GM12864 (cell line): ENCODE measurements around the gene HSPA12B.

Experiments
- DNase-seq: peaks from one replicate; pipeline ENCODE4 v3.0.0-alpha.2; 2011; ENCODE audit warnings: low read depth
- H3K4me3 ChIP-seq: 2 replicates; pipeline ENCODE4 v1.5.1; 2011; ENCODE audit warnings: mild to moderate bottlenecking, low read depth, low read length, control low read depth
- CTCF ChIP-seq: IDR thresholded peaks from 2 replicates; pipeline ENCODE4 v1.5.1; 2011; ENCODE audit warnings: low read depth, mild to moderate bottlenecking, moderate library complexity, low read length, control low read depth, inconsistent platforms; ENCODE audit errors: missing control alignments

Gene HSPA12B

GRCh38 chr20:3720626-3721025 lies 11.9 kb upstream of the HSPA12B start:
- DNase-seq, result no peak
- TF ChIP-seq CTCF, result no peak

GRCh38 chr20:3721912-3722311 lies 10.6 kb upstream of the HSPA12B start:
- no peak overlapping the region for H3K4me3 ChIP-seq
- no peak for DNase-seq
- TF ChIP-seq CTCF, result no peak

More at GRCh38 chr20:3720626-3721025, 11.9 kb upstream of the HSPA12B start:
- no peak overlapping the region for H3K4me3 ChIP-seq

GRCh38 chr20:3723284-3723683 lies 9.2 kb upstream of the HSPA12B start:
- TF ChIP-seq CTCF, result no peak
- no peak for DNase-seq
- no peak overlapping the region for H3K4me3 ChIP-seq

- no peak for DNase-seq
- TF ChIP-seq CTCF, result no peak
- H3K4me3 ChIP-seq, result no peak overlapping the region
Observed at GRCh38 chr20:3724356-3724755, 8.1 kb upstream of the HSPA12B start.

GRCh38 chr20:3727401-3728021 lies 5.0 kb upstream of the HSPA12B start:
- no peak for DNase-seq
- H3K4me3 ChIP-seq, result no peak overlapping the region
- TF ChIP-seq CTCF, result no peak

GRCh38 chr20:3728354-3728753 lies 4.1 kb upstream of the HSPA12B start:
- no peak for TF ChIP-seq CTCF
- no peak for DNase-seq
- no peak overlapping the region for H3K4me3 ChIP-seq

- H3K4me3 ChIP-seq, result no peak overlapping the region
- no peak for TF ChIP-seq CTCF
- DNase-seq, result no peak
Observed at GRCh38 chr20:3728876-3729275, 3.6 kb upstream of the HSPA12B start.
